Glutamatergic neuron (in vitro differentiated cells): Measurements from ENCODE around the gene CASP3. TPM values are rescaled to one million over a fixed set of nuclear protein-coding genes. Genes with fewer than 3 reads are reported as not detected.
"Not testable (repeated sequence)": the region's sequence is repeated elsewhere in the genome, so short reads cannot be mapped to it uniquely, and the experiment has no call there.

Experiments used
- DNase-seq: peaks from one replicate; pipeline ENCODE4 v3.0.0; 2022
- H3K27ac Mint-ChIP-seq: one replicate; pipeline ENCODE4 v1.8.0; 2020; ENCODE audit warnings: mild to moderate bottlenecking, mixed read lengths, inconsistent platforms; ENCODE audit not compliant: unreplicated experiment
- H3K27me3 Mint-ChIP-seq: one replicate; pipeline ENCODE4 v1.8.0; 2020; ENCODE audit warnings: mild to moderate bottlenecking, moderate library complexity, mixed read lengths, inconsistent platforms; ENCODE audit not compliant: unreplicated experiment
- H3K36me3 Mint-ChIP-seq: one replicate; pipeline ENCODE4 v1.8.0; 2020; ENCODE audit warnings: mild to moderate bottlenecking, mixed read lengths, inconsistent platforms; ENCODE audit not compliant: unreplicated experiment
- H3K4me1 Mint-ChIP-seq: one replicate; pipeline ENCODE4 v1.8.0; 2020; ENCODE audit warnings: mild to moderate bottlenecking, low read depth, mixed read lengths, inconsistent platforms; ENCODE audit not compliant: unreplicated experiment
- H3K4me3 Mint-ChIP-seq: one replicate; pipeline ENCODE4 v1.8.0; 2020; ENCODE audit warnings: mild to moderate bottlenecking, mixed read lengths, inconsistent platforms; ENCODE audit not compliant: unreplicated experiment
- H3K9me3 Mint-ChIP-seq: one replicate; pipeline ENCODE4 v1.8.0; 2020; ENCODE audit warnings: mild to moderate bottlenecking, moderate library complexity, mixed read lengths, inconsistent platforms; ENCODE audit not compliant: unreplicated experiment
- total RNA-seq: library from RNA; stranded (reverse); fragmentation: NEBNext Ultra II Directional; extraction: Animal tissue kit (Norgen Biotek cat#: 25700); gene quantifications from one replicate; pipeline ENCODE4 v1.2.1, GENCODE V29; 2021; ENCODE audit not compliant: unreplicated experiment
- TF ChIP-seq, protein P1 (sequence below): fragments of 200-600 bp; sonication (generic); IDR thresholded peaks from one replicate; pipeline ENCODE4 v1.5.0; 2021; ENCODE audit not compliant: partially characterized antibody, unreplicated experiment

Gene CASP3
- total RNA-seq, 1 donor from 2014 or later, result 311 TPM

- TF ChIP-seq, protein P1, sequence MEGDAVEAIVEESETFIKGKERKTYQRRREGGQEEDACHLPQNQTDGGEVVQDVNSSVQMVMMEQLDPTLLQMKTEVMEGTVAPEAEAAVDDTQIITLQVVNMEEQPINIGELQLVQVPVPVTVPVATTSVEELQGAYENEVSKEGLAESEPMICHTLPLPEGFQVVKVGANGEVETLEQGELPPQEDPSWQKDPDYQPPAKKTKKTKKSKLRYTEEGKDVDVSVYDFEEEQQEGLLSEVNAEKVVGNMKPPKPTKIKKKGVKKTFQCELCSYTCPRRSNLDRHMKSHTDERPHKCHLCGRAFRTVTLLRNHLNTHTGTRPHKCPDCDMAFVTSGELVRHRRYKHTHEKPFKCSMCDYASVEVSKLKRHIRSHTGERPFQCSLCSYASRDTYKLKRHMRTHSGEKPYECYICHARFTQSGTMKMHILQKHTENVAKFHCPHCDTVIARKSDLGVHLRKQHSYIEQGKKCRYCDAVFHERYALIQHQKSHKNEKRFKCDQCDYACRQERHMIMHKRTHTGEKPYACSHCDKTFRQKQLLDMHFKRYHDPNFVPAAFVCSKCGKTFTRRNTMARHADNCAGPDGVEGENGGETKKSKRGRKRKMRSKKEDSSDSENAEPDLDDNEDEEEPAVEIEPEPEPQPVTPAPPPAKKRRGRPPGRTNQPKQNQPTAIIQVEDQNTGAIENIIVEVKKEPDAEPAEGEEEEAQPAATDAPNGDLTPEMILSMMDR, result no peak
- Mint-ChIP-seq H3K36me3 (peaks cover 8% of the 10 kb centered on the region), H3K9me3 (peaks cover 2% of the 10 kb centered on the region), H3K27ac (no peak overlapping the region), H3K4me3 (no peak overlapping the region), H3K27me3 (peaks cover 4% of the 10 kb centered on the region), H3K4me1 (peaks cover 8% of the 10 kb centered on the region)
- DNase-seq, result no peak
Measured at GRCh38 chr4:184666670-184667069, 17.4 kb upstream of the CASP3 start.

- H3K27ac Mint-ChIP-seq, result no peak overlapping the region
- H3K27me3 Mint-ChIP-seq, result peaks cover 2% of the 10 kb centered on the region
- TF ChIP-seq, protein P1, result no peak
- H3K4me1 Mint-ChIP-seq, result peaks cover 8% of the 10 kb centered on the region
- no peak for DNase-seq
- peaks cover 8% of the 10 kb centered on the region for H3K36me3 Mint-ChIP-seq
- H3K9me3 Mint-ChIP-seq, result no peaks in the 10 kb centered on the region
- H3K4me3 Mint-ChIP-seq, result no peak overlapping the region
Measured at GRCh38 chr4:184664445-184665210, 15.4 kb upstream of the CASP3 start.

DNA sequence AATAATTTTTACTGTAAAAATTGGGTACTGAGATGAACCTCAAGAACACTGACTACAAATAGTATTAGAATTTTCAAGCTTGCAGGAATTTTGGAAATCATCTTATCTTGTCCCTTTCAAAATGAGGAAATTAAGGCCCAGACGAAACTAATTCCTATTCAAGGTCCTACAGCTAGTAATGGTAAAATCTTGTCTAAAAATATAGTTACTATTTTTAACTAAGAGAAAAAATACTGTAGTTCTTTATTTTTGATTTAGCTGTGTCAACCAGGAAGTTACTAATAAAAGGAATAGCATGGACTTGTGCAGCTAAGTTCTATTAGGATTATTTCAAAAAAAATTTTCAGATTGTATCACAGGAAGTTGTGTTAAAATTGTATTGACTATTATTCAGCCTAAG is 13.0 kb upstream of the CASP3 start:
- Mint-ChIP-seq H3K36me3 (no peaks in the 10 kb centered on the region), H3K9me3 (no peaks in the 10 kb centered on the region), H3K4me1 (no peaks in the 10 kb centered on the region), H3K27ac (no peak overlapping the region), H3K4me3 (no peak overlapping the region), H3K27me3 (no peaks in the 10 kb centered on the region)
- DNase-seq, result no peak
- TF ChIP-seq, protein P1, result no peak

DNA sequence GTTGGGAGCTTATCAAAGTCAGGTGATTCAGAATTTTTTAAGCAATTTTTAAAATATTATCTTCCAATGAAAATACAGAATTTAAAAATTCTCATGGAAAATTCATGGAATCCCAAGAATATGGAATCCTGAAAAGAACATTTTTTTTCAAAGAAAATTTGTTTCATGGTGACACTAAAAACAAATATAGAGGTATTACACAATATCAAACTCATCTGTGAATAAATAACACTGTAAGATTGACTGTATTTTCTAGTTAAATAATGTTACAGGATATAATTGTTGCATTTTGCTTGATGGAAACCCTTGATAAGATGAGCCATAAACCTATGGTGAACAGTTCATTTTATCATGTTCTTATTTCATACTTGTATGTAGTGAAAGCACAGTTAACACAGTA is 11.7 kb upstream of the CASP3 start:
- DNase-seq, result no peak
- Mint-ChIP-seq H3K27me3 (no peaks in the 10 kb centered on the region), H3K9me3 (no peaks in the 10 kb centered on the region), H3K36me3 (no peaks in the 10 kb centered on the region), H3K4me1 (no peaks in the 10 kb centered on the region), H3K27ac (no peak overlapping the region), H3K4me3 (no peak overlapping the region)
- TF ChIP-seq, protein P1, result no peak

GRCh38 chr4:184657820-184658219 is 8.6 kb upstream of the CASP3 start:
- not testable (repeated sequence) for H3K27me3 Mint-ChIP-seq, H3K4me1 Mint-ChIP-seq, H3K9me3 Mint-ChIP-seq, H3K4me3 Mint-ChIP-seq, DNase-seq, H3K36me3 Mint-ChIP-seq, H3K27ac Mint-ChIP-seq
